NCI-H1092 treated with DMSO at 0.1 percent for 48 hours (cell line): ENCODE measurements around the gene ZNF821.
"Not testable (repeated sequence)": the region's sequence is repeated elsewhere in the genome, so short reads cannot be mapped to it uniquely, and the experiment has no call there.

Experiments used
- DNase-seq: peaks from one replicate; lab custom pipeline; 2025; lab: John Stamatoyannopoulos, UW

Gene ZNF821

GRCh38 chr16:71902656-71903365 is 18.8 kb upstream of the ZNF821 start:
- no peak for DNase-seq

- no peak for DNase-seq
These were observed 15.2 kb upstream of the ZNF821 start for GRCh38 chr16:71899171-71899570.

- DNase-seq, result no peak
These were observed 12.9 kb upstream of the ZNF821 start for GRCh38 chr16:71896764-71897368.

DNA sequence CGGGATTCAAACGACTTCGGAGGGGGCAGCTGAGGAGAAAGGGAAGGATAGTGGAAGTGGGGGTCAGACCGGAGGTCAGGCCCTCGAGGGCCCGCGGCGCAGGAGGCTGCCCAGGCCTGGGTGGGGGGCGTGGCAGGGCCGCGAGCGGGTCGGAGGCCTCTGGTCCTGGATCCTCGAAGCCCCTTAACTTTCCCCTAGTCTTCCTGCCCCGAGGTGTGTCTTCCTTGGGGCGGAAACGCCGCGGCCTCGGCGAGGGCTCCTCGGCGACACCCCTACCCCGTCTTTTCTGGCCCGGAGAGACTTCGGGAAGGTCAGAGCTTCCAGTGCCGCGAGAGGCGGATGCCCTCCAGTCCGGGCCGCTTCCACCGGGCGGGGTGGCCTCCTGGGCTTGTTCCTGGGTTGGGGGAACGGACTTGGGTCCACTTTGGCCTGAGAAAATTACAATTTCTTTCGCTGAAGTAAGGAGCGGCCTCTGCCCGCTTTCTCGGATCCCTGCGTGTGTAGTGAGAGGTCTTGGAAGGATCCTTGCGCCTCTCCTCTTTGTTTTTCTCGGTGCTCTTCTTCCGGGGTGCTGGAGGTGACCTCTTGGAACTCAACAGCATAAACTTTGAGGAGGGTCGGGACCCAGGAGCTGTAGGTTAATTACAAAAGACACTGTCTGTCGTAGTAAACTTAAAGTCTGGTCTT is 11.8 kb upstream of the ZNF821 start:
- peak; percentile 41 for DNase-seq

DNA sequence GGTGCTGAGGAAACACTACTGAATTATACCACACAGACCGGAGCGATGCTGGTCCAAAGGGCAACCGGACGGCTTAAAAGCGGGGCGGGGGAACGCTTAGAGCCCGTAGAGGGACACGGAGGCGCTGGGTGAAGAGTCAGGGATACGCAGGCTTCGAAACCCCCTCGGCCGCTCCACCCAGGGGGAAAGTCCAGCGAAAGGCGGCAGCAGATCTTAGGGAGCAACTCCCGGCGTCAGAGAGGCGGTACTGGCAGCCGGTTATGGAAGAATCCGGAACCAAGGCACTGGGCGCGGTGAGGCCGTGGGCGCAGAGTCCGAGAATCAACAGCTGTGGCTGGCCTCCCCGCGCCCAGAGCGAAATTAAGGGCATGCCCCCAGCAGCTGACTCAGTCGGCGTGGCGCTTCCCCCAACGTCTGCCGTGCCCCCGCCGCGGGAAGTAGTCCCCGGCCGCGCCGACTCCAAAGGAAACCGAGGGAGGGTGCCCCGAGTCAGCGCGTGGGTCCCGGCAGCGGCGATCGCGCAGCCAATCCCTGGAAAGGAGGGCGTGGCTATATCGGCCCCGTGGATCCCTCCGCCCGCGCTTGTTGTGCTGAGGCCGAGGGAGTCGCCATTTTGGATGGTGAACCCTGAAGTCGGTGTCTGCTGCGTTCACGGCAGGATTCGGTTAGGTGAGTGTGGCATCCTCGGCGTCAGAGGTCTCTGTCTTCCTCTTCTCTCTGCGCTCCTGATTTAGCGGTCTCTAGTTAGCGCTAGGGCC is 11.1 kb upstream of the ZNF821 start, which contains the start of gene IST1:
IST1 (plus strand) TSS at position 611 of the 758 bp plus-strand sequence. CDS start 20,110 bp downstream, outside the sequence.
- peak; percentile 97 for DNase-seq

DNA sequence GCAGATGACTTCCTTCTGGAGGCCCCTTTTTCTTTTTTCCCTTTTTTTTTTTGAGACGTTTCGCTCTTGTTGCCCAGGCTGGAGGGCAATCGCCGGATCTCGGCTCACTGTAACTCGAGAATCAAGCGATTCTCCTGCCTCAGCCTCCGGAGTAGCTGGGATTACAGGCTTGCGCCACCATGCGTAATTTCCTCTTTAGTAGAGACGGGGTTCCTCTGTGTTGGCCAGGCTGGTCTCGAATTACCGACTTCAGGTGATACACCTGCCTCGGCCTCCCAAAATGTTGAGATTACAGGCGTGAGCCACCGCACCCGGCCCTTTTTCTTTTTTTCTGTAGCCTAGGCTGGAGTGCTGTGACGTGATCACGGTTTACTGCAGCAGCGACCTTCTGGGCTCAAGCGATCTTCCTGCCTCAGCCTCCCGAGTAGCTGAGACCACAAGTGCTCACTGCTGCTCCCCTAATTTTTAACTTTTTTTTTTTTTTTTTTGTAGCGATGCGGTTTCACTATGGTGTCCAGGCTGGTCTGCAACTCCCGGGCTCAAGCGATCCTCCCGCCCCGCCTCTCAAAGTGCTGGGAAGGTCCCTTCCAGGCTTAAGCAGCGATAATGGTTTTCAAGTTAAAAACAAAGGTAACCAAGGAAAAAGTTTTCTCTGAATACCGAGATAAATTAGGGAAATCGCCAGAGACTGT is 10.4 kb upstream of the ZNF821 start:
- DNase-seq, result peak; percentile 35

- no peak for DNase-seq
These were observed 9.9 kb upstream of the ZNF821 start for GRCh38 chr16:71893888-71894228.

GRCh38 chr16:71889147-71889546 is 5.2 kb upstream of the ZNF821 start:
- no peak for DNase-seq

GRCh38 chr16:71885261-71885650 is 1.3 kb upstream of the ZNF821 start:
- DNase-seq, result no peak

GRCh38 chr16:71883168-71883848 is 674 bp downstream of the ZNF821 start:
- peak; percentile 53 for DNase-seq

- peak; percentile 82 for DNase-seq
These were observed 1.3 kb downstream of the ZNF821 start for GRCh38 chr16:71882505-71883167.

GRCh38 chr16:71880176-71880575 is 3.8 kb downstream of the ZNF821 start:
- no peak for DNase-seq

GRCh38 chr16:71878911-71879310 is 5.1 kb downstream of the ZNF821 start:
- DNase-seq, result no peak

- DNase-seq, result no peak
These were observed 10.8 kb downstream of the ZNF821 start for GRCh38 chr16:71873199-71873598.

- DNase-seq, result no peak
These were observed 13.2 kb downstream of the ZNF821 start for GRCh38 chr16:71870818-71871217.

DNA sequence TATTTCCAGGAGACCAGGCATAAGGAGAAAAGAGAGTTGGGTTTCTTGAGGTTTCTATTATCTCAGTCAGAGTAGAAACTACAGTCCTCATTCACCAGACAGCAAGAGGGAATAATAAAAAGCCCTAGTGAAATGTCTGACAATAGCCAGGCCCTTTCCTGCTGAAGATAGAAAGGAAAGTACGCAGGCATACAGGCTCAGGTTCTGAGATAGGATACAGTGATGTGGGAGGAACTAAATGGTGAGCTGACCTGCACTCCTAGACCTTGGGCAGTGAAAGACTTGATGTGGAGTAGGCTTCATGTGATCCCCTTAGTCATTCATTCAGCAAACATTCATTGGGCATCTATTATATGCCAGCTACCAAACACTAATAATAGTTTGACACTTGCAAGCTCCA is 14.9 kb downstream of the ZNF821 start:
- DNase-seq, result no peak

DNA sequence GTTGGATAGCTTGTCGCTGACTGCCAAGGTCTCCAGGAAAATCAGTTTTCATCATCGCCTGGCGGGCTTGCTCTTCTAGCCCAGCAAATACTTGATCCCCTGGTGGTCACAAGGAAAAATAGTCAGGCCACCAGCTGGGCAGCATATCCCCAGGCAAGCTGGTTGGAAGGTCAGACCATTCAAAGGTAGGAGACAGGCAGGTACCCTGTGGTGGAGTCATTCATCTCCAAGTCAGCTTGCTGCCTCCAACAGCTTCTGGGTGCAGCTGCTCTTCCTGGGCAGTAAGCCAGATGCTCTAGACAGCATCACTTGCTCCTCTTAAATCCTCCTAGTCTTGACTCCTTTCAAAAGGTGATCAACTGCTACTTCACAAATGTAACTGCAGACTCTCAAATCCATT is 16.0 kb downstream of the ZNF821 start:
- DNase-seq, result peak; percentile 59

DNA sequence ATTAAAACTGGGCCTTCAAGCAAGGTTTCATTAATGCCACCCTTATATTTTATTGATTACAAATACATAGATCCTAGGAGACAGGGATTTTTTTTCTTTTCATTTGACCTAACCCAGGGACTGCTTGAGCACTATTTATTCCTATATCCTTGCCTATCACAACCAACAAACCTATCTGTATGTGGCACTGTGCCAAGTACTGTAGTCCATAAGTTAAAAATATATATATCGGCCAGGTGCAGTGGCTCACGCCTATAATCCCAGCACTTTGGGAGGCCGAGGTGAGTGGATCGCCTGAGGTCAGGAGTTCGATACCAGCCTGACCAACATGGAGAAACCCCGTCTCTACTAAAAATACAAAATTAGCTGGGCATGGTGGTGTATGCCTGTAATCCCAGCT is 16.8 kb downstream of the ZNF821 start:
- not testable (repeated sequence) for DNase-seq

DNA sequence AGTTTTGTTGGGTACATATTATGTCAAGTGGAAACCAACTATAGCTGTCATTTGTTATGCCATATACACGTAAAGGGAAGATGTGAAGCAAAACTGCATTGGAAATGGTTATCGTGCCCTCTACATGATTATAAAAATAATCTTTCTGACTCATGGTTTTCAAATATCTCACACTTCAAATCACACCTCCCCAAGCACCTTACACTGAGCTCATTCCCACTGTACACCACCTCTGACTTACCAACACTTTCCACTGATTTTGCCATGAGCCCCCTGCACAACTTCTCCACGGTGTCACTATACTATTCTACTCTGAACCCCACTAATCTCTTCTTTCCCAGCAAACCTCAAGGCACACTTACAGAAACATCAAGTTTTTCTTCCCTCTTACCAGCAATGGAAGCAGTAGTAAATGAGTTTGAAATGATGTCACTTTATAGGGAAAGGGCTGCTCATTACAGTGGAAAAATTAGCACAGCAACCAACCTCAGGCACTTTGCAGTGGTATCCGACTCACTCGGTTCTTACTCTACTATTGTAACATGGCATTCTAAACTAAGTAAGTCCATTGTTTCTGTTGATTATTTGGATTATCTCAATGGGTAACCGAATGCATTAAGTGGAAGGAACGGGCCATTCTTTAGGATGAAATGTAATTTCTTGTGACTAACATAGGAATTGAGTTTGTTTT is 18.7 kb downstream of the ZNF821 start:
- no peak for DNase-seq

GRCh38 chr16:71863995-71864394 is 20.0 kb downstream of the ZNF821 start:
- DNase-seq, result no peak
